GM19023 (cell line): ENCODE data around the gene NKD2.
"Not testable (repeated sequence)": the region's sequence is repeated elsewhere in the genome, so short reads cannot be mapped to it uniquely, and the experiment has no call there.

Source experiments
- ATAC-seq: cut with Tn5 transposase; IDR thresholded peaks from one replicate; pipeline ENCODE4 v1.9.1; 2021; ENCODE audit warnings: mild to moderate bottlenecking, moderate library complexity; ENCODE audit not compliant: unreplicated experiment

Gene NKD2

DNA sequence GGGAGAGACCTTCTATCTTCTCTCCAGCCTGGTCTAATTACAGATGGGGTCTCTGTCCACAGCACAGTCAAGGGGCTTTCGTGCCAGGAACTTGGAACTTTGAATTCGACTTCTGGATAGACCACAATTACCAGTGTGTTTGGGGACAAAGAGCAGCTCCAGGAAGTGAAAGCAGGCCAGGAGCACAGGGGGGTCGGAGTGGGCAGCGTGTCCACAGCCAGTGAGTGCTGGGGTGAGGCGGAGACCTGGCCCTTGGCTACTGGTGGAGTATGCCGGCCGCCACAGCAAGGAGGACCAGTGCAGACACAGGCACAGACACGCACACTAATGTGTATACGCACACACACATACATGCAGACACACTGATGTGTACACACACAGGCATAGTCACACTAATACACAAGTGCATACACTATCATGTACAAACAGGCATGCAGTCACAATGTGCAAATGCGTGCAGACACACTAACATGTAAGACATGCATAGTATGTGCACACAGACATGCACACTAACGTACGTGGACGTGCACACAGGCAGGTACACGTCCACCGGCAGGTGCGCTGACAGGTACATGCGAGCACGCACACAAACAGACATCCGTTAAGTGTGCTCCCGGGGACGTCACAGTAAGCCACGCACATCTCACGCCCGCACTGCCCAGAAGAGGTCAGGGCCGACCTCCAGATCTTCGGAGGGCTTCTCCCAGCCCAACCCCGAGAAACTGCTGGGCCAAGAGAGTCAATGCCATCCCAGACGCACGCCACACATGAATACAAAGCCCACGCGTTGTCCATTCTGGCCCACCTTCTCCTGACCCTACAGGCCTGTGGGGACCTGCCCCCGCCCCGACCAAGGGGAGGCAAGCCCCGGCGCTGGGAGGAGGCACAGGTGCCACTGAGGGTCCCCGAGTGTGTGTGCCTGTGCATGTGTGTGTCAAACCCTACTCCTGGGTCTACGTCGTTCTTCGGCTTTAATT is 46.5 kb downstream of the NKD2 start:
- ATAC-seq = no peak

DNA sequence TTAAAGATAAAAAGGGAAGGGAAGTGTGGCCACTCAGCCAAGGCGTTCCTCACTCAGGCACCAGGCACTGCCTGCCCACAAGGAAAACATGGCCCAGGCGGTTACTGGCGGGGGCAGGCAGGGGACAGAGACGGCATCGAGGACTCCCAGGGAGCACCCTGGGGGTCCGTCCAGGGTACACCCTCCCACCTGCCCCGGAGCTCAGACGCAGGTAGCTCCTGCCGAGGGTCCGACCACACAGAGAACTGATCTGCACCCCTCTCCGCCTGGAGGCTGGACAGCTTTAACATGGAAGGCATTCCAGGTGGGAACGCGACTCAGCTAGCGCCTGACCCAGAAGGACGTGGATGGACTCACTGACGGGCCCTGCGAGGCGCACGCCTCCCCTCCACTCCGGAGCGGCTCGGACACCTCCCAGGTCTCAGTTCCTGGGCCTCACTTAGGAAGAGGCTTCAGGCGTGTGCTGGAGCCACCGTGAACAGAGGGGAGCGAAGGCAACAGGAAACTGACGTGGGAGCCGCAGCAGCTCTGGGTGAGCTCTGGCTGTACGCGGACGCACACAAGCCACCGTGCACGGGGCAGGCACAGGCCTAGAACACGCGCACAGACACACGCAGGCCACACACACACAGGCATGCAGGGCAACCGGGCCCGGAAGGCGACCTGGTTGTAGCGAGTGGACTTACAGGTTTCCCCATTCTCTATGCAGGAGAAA is 47.5 kb downstream of the NKD2 start:
- ATAC-seq = no peak

DNA sequence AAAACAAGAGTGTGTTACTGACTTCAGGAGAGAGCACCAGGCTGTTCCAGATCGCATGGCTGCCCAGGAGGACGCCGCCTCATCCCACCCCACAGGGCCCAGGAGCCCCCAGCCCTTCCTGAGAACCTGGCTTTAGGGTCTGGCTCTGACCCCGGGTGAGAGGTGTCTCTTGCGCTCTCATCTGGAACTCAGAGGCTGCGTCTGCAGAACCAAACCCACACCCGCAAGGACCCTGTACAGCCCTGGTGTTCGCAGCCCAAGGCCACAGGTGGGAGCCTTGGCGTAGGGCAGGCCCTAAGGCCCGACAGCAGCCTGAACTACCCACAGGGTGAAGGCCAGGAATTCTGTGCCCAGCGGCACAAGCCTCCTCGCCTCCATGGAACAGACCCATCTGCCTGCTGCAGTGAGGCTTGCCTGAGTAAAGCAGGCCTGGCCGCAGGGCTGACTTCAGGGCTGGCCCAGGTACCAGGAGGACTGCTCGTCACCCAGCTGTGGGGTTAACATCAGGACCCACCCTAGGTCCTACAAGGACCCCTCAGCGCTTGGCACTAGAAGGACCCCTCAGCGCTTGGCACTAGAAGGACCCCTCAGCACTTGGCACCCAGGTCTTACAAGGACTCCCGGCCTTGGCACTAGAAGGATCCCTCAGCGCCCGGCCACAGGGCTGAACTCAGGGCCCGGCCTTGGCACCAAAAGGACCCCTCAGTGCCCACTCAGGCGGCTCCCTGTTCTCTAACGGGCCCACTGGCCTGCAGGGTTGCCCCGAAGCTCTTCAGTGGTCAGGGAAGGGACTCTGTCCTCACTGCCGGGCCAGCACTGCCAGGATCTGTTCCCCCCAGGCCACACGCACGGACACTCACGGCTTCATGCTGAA is 48.2 kb downstream of the NKD2 start:
- no peak for ATAC-seq

DNA sequence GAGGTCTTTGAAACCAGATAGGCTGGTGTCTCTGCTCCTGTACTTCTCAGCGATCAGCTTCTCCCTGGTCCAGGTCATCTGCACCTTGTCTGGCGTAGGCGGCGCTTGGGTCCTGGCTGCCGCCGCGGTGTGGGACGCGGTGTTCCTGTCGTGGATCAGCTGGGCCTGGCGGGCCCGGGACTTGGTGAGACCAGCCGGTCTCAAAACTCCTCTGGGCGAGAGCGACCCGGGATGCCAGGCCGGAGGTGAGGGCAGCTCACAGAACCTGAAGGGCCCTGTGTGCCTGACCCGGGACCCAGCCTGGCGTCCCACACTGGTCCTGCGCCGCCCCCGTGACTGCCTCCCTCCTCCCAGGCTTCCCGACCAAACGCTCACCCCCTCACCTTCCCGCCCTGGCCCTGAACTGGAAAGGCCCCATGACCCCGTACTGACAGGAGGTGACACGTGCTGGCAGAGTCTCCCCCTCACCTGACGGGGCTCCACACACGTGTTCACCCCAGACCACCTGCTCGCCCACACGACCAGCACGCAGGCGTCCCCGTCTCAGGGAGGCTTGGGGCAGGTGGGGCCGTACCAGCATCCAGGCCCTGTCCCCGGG is 49.0 kb downstream of the NKD2 start:
- ATAC-seq = no peak

GRCh38 chr5:1058083-1058945 is 49.7 kb downstream of the NKD2 start:
- ATAC-seq = no peak

DNA sequence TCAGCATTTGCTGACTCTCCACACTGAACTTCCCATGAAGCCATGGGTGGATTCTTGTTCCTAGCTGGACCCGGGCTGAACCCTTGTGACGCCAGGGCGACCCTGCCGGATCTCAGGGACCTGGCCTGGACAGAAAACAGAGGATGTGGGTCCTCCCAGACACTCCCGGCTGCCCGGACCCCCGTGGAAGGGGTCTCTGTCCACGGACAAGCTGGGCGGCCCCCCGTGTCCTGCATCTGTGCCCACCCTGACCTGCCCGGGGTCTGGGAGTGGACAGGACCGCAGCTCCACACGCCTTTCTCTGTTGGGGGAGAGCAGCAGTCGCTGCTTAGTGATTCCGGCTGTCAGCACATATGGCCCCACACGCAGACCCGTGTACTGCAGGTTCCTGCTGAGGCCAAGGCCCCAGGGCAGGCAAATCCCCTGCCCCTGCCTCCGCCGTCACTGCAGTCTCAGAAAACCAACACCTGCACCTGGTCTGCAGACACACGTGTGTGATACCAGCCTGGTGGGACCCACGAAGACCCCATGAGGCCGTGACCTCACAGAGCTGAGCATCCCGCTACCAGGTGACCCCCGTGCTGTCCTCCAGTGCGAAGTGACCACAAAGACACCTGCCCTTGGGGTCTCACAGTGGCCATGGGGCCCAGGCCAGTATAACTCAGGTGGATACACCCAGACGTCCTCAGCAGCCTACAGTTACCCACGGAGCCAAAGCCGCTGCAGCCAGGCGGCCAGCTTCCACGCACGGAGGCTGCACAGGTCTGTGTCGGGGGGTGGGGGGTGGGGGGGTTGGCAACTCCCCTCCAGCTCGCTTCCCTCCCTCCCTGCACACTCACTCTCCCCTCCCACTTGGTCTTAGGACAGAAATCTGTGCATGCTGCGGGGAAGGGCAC is 50.6 kb downstream of the NKD2 start:
- ATAC-seq = no peak

DNA sequence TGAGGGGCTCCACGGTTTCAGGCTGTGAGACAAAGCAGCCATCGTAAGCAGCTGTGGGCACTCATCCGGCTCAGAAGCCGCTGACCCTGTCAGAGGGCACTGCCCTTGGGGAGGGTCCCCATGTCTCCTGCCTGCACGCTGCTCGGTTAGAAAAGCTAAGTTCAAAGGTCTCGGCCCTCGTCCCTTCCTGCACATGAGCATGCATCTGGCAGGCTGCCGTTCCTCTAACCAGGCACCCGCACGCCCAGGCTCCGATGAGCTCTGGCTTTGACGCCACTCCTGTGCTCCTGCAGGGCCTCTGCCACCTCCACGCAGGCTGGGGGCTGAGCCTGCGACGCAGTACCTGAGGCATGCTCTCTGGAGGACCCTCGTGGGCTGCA is 51.3 kb downstream of the NKD2 start:
- no peak for ATAC-seq

DNA sequence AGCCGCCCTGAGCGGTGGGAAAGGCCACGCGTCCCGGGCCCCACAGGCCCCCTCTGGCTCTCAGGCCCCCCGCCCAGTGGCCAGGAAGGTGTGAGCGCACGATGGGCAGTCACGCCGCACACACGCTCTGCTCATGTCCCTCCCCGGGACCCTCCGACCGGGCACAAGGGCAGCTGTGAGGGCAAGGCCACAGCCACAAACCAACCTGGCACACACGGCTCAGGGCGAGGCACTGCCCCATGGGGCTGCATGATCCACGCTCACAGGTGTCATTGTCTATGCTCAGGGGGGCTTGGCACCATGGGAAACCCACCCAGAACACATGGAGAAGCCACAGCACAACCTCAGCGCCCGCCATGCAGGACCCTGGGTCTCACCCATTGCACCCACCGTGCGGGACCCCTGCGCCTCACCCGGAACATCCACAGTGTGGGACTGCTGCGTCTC is 52.0 kb downstream of the NKD2 start:
- ATAC-seq = no peak

DNA sequence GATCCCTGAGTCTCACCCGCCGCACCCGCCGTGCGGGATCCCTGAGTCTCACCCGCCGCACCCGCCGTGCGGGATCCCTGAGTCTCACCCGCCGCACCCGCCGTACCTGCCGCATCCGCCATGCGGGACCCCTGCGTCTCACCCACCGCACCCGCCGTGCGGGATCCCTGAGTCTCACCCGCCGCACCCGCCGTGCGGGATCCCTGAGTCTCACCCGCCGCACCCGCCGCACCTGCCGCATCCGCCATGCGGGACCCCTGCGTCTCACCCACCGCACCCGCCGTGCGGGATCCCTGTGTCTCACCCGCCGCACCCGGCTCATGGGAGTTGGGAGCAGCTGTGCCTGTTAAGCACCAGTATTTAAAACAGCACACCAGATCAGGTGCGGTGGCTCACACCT is 52.7 kb downstream of the NKD2 start:
- ATAC-seq = not testable (repeated sequence)

GRCh38 chr5:1061916-1062315 is 53.3 kb downstream of the NKD2 start:
- no peak for ATAC-seq

DNA sequence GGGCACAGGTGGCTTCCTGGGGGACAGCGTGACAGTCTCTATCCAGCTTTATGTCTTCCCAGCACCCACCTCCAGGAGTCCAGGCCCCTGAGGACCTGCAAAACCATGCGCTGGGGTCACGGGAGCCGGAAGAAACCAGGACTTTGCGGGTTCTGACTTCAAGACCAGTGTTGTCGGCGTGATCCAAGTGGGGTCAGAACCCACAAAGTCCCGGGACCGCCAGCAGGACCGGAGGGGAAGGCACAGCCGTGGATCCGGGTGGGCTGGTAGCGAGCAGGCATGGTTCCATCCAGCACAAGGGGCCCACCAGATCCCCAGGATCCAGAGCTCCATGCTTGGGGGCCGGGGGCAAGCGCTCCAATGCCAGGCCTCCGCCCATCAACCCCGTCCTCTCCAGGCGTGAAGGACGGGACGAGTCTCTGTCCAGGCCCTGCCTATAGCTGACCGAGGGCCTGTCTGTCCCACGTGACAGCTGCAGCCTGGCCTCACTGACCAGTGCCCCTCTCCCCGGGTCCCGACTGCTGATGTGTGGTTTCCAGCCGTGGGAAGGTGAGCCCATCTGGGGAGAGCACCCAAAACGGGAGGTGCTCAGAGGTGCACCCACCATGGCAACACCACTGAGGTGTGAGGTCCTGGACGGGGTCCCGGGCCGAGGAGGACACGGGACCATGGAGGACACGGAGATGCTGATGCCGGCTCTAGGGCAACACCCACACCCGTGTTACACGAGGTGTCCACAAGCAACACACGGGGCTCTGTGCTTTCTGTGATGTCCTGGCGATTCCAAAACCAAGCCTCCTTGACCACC is 54.4 kb downstream of the NKD2 start:
- ATAC-seq = no peak

DNA sequence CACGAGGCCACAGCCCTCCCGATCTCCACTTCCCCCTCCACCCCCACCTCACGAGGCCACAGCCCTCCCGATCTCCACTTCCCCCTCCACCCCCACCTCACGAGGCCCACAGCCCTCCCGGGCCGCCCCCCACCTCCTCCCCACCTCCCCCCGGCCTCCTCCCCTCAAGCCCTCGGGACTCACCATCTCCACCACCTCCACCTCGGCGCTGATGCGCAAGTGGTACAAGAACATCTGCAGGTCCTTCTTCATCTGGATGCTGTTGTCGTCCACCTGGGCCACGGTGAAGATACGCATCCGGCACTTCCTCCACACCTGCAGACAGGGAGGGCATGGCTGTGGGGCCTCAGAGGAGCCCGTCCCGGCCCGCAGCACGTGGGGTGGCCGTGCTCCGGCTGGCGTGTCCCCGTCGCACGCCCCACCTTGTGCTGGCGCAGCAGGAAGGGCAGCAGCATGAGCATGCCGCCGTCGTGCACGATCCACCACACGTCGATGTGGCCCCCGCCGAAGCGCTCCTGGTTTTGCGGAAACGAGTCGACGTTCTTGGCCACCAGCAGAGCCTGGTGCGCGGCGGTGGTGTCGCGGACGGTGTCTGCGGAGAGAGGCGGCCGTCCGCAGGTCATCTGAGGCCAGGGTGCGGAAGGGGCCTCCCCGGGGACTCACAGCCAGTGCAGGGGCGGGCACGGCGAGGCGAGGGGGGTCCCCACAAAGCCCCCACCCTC is 55.2 kb downstream of the NKD2 start:
- ATAC-seq = no peak

- no peak for ATAC-seq
Measured at GRCh38 chr5:1064383-1065142, 56.0 kb downstream of the NKD2 start.

DNA sequence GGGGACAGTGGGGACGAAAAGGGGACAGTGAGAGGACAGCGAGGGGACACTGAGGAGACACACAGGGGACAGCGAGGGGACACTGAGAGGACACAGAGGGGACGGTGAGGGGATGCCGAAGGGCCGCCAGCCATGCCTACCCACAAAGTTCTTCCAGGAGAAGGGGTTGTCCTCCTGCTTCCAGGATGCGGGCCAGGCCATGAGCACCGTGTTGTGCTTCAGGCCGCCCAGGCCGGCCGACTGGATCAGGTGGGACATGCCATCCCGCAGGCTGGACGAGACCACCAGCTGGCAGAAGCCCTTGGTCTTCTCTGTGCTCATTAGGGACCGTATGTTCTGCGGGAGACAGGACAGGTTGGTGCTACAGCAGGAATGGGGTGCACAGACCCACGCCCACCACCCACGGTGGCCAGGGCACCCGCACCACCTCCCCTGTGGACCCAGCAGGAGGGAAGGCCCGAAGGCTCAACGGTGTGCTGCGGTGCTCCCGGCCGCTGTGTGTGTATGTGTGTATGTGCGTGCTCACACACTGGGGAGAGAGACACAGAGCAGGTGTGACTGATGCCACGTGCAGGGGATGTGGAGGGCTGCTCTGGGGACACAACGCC is 56.6 kb downstream of the NKD2 start:
- no peak for ATAC-seq

GRCh38 chr5:1065891-1066650 is 57.5 kb downstream of the NKD2 start:
- no peak for ATAC-seq
